HG03139 (cell line): ENCODE data around the gene NKAIN1.
"Not testable (repeated sequence)": the region's sequence is repeated elsewhere in the genome, so short reads cannot be mapped to it uniquely, and the experiment has no call there.

Source experiments
- ATAC-seq: cut with Tn5 transposase; IDR thresholded peaks from one replicate; pipeline ENCODE4 v1.9.1; 2021; ENCODE audit not compliant: unreplicated experiment

NKAIN1 gene

DNA sequence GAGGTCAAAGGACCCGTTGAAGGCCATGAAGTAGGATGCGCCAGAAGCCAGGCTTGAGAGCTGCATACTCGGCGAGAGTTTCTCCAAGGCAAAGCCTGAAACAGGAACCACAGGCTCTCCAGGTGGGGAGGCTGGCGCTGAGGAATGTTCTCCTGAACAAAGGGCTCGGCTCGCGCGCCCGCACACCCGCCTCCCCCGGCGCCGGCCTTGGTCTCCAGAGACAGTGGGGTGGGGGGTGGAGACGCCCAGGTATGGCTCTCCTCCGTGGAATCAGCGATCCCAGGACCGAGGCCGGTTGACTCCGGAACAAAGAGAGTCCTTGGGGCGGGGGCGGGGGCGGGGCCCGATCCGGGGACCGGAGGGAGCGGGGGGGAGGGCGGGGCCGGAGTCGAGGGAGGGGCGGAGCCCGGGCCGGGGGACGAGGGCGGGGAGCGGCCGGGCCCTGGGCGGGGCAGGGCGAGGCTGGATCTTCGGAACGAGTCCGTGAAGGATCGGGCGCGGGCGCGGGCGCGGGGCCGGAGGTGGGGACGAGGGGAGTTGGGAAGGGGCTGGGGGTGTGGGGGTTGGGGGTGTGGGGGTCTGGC, 85.0 kb downstream of the NKAIN1 start:
- ATAC-seq, result no peak

GRCh38 chr1:31154000-31154631, 85.6 kb downstream of the NKAIN1 start:
- ATAC-seq, result no peak

DNA sequence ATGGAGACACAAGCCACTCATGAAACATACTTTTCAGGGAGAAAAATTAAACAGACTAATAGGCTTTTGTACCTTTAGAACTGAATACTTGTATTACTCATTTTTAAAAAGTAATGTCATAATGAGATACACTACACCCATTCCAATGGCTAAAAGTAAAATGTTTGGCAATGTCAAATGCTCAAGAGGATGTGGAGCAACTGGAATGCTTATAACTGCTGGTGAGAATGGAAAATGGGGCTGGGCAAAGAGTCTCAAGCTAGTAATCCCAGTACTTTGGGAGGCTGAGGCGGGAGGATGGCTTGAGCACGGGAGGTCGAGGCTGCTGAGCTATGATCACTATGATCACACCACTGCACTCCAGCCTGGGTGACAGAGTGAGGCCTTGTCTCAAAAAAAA, 86.3 kb downstream of the NKAIN1 start:
- no peak for ATAC-seq

GRCh38 chr1:31152181-31152795, 87.4 kb downstream of the NKAIN1 start:
- ATAC-seq, result no peak

- ATAC-seq, result no peak
Measured at GRCh38 chr1:31151402-31151801, 88.3 kb downstream of the NKAIN1 start.

GRCh38 chr1:31148409-31148808, 91.3 kb downstream of the NKAIN1 start:
- ATAC-seq, result no peak

DNA sequence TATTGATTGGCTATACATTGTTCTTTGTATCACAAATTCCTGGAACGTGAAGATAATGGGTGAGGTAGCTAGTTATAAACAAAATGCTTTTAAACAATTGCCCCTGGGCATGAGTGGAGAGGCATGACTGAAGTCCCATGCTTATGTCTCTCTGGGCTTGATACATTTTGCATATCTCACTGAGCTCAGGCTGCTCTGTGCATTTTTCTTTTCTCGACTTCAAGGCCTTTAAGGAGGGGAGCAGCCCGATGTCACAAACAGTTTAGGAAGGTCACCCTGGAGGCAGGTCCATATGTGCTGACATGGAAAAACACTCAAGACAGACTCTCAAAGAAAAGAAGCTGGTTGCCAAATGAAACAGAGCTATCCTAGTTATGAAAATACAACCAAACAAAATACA, 94.0 kb downstream of the NKAIN1 start:
- ATAC-seq, result no peak

GRCh38 chr1:31144442-31144841, 95.2 kb downstream of the NKAIN1 start:
- no peak for ATAC-seq

DNA sequence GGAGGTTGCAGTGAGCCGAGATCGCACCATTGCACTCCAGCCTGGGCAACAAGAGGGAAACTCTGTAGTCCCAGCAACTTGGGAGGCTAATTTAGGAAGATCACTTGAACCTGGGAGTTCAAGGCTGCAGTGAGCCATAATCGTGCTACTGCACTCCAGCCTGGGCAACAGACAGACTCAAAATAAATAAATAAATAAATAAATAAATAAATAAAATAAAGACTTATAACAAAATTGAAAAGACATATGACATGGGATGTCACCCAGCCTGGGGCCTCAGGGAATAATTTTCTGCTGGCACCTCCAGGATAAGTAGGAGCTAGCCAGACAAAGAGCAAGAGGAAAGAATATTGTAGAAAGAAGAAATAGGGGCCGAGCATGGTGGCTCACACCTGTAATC, 96.2 kb downstream of the NKAIN1 start:
- ATAC-seq, result no peak

- ATAC-seq, result no peak
Measured at GRCh38 chr1:31142406-31142805, 97.3 kb downstream of the NKAIN1 start.

DNA sequence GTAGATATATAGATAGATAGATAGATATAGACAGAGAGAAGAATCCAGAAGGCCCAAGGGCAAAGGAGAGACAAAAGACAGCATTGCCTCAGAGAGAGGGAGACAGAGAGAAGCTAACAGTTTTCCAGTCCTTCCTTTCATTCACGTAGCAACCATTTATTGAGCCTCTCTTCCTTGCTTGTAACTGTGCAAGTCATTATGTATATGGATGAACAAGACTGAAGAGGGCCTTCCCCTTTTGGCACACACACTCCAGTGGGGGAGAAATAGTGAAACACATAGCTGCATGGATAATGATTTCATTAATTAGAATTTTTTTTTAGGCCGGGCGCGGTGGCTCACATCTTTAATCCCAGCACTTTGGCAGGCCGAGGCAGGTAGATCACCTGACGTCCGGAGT, 99.4 kb downstream of the NKAIN1 start:
- ATAC-seq, result no peak

- not testable (repeated sequence) for ATAC-seq
Measured at GRCh38 chr1:31138797-31139521, 100.7 kb downstream of the NKAIN1 start.

DNA sequence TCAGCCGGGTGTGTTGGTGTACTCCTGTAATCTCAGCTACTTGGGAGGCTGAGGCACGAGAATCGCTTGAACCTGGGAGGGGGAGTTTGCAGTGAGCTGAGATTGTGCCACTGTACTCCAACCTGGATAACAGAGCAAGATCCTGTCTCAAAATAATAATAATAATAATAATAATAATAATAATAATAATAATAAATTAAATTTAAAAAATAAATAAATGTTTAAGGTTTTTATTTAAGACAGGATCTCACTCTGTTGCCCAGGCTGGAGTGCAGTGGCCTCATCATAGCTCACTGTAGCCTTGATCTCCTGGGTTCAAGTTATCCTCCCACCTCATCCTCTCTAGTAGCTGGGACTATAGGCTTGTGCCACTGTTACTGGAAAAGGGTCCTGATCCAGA, 101.8 kb downstream of the NKAIN1 start:
- not testable (repeated sequence) for ATAC-seq

DNA sequence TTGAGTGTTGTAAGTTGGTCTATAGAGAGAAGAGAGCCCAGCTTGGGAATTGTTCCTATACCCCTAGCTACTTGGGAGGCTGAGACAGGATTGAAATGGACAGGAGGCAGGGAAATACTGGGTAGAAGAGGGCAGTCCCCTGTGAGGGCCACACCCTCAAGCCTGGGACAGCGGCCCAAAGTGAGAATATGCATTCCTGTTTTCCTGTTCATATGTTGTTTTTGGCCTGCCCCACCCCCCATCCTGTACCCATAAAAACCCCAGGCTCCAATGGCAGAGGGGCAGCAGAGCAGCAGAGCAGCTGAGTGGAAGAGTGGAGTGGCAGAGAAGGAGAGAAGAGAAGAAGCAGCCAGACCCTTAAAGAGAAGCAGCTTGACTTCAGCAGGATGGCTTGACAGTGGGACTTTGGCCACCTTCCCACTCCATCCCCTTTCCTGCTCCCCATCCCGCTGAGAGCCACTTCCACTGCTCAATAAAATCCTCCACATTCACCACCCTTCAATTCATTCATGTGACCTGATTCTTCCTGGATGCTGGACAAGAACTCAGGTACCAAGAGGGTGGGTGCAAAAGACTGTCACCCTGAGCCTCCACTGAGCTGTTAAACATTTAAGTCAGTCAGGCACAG, 103.6 kb downstream of the NKAIN1 start:
- no peak for ATAC-seq

- ATAC-seq, result no peak
Measured at GRCh38 chr1:31133368-31133767, 106.3 kb downstream of the NKAIN1 start.
